Mesothelial cell of epicardium (in vitro differentiated cells): ENCODE data around the gene LMO4. TPM values are rescaled to one million over a fixed set of nuclear protein-coding genes. Genes with fewer than 3 reads are reported as not detected.

Source experiments
- DNase-seq, 2 experiments: peaks; one replicate each; pipeline ENCODE4 v3.0.0; 2021; ENCODE audit warnings: low spot score in 2 of 2; ENCODE audit not compliant: unreplicated experiment in 2 of 2
- H3K27ac Mint-ChIP-seq: 2 replicates; pipeline ENCODE4 v1.8.0; 2021; ENCODE audit warnings: mixed read lengths
- H3K27me3 Mint-ChIP-seq: 2 replicates; pipeline ENCODE4 v1.8.0; 2021; ENCODE audit warnings: low read depth, mixed read lengths
- H3K36me3 Mint-ChIP-seq: 2 replicates; pipeline ENCODE4 v1.8.0; 2021; ENCODE audit warnings: mixed read lengths
- H3K4me1 Mint-ChIP-seq: 2 replicates; pipeline ENCODE4 v1.8.0; 2021; ENCODE audit warnings: mixed read lengths
- H3K4me3 Mint-ChIP-seq: 2 replicates; pipeline ENCODE4 v1.8.0; 2021; ENCODE audit warnings: mild to moderate bottlenecking, moderate library complexity, mixed read lengths
- H3K9me3 Mint-ChIP-seq: 2 replicates; pipeline ENCODE4 v1.8.0; 2021; ENCODE audit warnings: mixed read lengths
- total RNA-seq: library from RNA; stranded (reverse); gene quantifications from 3 replicates; pipeline ENCODE4 v1.2.1, GENCODE V29; 2021
- TF ChIP-seq, protein P1 (sequence below): fragments of 200-600 bp; sonication (generic); IDR thresholded peaks from one replicate; pipeline ENCODE4 v1.5.0; 2021; ENCODE audit warnings: antibody characterized with exemption; ENCODE audit not compliant: unreplicated experiment

The LMO4 gene
- total RNA-seq, 1 donor from 2014 or later = 93.0 TPM

DNA sequence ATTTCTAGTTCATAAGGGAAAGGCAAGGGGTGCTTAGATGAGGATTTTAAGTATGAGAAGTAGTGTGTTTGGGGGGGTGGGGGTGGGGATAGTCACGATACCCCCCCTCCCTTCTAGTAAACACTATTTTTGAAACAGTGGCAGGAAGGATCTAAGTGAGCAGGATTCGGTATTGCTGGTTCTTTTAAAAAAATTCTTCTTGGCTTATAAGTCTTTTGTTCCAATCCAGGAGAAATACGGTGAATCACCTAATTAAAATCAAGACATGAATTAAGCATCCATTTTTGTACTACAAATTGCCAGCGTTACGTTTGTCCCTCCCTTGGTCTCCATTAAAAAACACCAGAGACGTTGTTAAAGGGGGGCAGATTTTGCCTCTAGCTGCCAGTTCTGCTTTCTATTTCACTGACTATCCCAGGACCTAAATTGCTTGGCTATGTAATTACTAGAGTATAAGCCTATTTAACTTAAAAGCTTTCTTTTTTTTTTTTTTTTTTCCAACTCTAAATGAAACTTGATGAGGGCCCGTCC is 911 bp downstream of the LMO4 start:
- H3K36me3 Mint-ChIP-seq = peaks cover 11% of the 10 kb centered on the region
- H3K4me1 Mint-ChIP-seq = peaks cover 48% of the 10 kb centered on the region
- no peaks in the 10 kb centered on the region for H3K27me3 Mint-ChIP-seq
- TF ChIP-seq, protein P1, sequence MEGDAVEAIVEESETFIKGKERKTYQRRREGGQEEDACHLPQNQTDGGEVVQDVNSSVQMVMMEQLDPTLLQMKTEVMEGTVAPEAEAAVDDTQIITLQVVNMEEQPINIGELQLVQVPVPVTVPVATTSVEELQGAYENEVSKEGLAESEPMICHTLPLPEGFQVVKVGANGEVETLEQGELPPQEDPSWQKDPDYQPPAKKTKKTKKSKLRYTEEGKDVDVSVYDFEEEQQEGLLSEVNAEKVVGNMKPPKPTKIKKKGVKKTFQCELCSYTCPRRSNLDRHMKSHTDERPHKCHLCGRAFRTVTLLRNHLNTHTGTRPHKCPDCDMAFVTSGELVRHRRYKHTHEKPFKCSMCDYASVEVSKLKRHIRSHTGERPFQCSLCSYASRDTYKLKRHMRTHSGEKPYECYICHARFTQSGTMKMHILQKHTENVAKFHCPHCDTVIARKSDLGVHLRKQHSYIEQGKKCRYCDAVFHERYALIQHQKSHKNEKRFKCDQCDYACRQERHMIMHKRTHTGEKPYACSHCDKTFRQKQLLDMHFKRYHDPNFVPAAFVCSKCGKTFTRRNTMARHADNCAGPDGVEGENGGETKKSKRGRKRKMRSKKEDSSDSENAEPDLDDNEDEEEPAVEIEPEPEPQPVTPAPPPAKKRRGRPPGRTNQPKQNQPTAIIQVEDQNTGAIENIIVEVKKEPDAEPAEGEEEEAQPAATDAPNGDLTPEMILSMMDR = no peak
- peak overlapping the region; percentile 84 for H3K4me3 Mint-ChIP-seq
- peak overlapping the region; percentile 95 for H3K27ac Mint-ChIP-seq
- H3K9me3 Mint-ChIP-seq = no peaks in the 10 kb centered on the region
- DNase-seq = no peak

DNA sequence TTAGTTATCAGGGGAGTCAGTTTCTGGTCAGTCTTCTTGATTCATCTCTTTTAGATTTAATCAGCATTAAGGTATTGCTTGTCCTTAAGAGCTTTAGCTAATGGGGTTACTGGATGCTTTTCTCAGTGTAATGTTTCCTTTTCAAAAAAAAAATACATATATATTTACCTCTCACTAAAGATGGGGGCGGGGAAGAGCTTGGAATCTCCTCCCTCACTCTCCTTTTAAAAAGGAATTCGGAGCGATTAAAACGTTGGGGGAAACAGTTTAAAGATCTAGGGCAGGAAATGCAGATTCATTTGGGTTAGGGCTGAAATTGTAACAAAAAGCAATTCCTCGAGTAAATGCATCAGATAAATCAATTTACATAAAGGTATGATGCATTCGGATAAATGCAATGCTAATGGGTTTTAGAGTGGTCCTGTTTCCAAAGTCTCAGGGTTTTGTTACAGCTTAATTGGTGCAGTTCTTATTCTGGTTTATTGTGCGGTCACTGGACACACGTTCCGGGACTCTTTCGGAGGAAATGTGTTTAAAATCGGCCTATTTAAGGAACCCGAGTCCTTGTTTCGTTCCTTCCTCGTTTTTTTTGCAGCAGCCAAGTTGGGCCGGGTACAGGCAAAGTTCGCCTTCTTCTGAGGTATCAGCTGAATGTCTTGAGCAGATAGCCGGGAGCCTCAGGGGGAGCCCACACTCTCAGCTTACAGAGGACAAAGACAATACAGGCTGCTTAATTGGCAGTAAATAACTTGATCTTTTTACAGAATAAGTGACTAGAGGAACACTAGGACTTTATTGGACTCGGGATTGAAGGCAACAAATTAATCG is 1.6 kb downstream of the LMO4 start:
- Mint-ChIP-seq H3K4me1 (peaks cover 51% of the 10 kb centered on the region), H3K9me3 (no peaks in the 10 kb centered on the region), H3K27me3 (no peaks in the 10 kb centered on the region), H3K36me3 (peaks cover 11% of the 10 kb centered on the region), H3K4me3 (peak overlapping the region; percentile 84), H3K27ac (peak overlapping the region; percentile 95)
- TF ChIP-seq, protein P1 = no peak
- peak in 1 of 2 experiments; percentile 42 for DNase-seq

DNA sequence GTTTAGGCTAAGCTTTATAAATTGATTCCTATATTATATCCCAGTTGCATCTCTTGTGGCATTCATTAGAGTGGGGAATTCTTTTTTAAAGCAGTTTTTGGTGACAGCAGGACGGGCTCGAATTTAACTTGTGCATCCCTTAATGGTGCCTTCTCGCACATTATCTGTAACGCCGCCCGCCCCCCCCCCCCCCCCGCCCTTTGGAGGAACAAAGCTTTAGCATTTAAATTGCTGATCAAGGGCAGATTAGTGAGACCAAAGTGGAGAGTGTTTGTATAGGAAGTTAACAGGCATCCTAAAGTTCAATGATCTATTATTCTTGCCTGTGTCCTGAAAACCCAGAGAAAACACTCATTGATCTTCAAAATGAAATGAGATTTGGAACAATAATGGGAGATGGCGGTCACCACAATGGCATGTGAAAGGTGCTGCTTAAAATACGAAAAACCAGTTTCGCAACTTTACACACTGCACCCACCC is 2.2 kb downstream of the LMO4 start:
- TF ChIP-seq, protein P1 = no peak
- H3K4me1 Mint-ChIP-seq = peaks cover 54% of the 10 kb centered on the region

DNA sequence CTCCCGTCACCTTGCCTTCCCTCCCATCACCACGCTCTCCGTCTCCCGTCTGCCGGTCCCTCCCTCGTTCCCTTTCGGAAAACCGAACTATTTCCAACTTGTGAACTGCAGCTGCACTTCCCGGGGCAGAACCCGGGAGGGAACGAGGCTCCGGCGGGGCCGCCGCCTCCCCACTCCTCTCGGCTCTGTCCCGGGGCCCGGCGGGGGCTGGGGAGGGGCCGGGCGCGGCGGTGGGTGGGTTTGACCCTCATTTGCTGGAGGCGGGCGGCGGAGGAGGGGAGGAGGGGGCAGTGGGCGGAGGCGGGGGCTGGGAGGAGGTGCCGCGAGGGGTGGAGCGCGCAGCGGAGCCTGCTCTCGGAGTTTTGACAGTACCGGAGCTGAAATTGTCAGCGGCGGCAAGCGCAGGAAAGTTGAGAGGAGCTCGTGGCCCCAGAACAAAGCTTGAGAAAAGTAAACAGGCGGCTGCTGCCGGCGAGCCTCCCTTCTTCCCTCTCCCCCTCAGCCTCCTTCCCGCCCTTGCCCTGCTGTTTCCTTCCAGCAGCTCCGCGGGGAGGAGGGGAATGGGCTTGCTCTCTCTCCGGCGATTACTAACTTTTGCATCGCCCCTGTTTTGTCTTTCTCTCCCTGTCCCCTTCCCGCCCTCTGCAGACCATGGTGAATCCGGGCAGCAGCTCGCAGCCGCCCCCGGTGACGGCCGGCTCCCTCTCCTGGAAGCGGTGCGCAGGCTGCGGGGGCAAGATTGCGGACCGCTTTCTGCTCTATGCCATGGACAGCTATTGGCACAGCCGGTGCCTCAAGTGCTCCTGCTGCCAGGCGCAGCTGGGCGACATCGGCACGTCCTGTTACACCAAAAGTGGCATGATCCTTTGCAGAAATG is 2.9 kb downstream of the LMO4 start:
- TF ChIP-seq, protein P1 = no peak
- Mint-ChIP-seq H3K4me3 (peak overlapping the region; percentile 84), H3K36me3 (peaks cover 11% of the 10 kb centered on the region), H3K9me3 (no peaks in the 10 kb centered on the region), H3K4me1 (peaks cover 57% of the 10 kb centered on the region), H3K27ac (peak overlapping the region; percentile 95), H3K27me3 (no peaks in the 10 kb centered on the region)
- DNase-seq = peak; percentile 70 to 80

More for the DNA sequence above, 2.2 kb downstream of the LMO4 start:
- Mint-ChIP-seq H3K27me3 (no peaks in the 10 kb centered on the region), H3K9me3 (no peaks in the 10 kb centered on the region), H3K4me3 (peak overlapping the region; percentile 84), H3K36me3 (peaks cover 11% of the 10 kb centered on the region), H3K27ac (peak overlapping the region; percentile 95)
- DNase-seq = no peak

DNA sequence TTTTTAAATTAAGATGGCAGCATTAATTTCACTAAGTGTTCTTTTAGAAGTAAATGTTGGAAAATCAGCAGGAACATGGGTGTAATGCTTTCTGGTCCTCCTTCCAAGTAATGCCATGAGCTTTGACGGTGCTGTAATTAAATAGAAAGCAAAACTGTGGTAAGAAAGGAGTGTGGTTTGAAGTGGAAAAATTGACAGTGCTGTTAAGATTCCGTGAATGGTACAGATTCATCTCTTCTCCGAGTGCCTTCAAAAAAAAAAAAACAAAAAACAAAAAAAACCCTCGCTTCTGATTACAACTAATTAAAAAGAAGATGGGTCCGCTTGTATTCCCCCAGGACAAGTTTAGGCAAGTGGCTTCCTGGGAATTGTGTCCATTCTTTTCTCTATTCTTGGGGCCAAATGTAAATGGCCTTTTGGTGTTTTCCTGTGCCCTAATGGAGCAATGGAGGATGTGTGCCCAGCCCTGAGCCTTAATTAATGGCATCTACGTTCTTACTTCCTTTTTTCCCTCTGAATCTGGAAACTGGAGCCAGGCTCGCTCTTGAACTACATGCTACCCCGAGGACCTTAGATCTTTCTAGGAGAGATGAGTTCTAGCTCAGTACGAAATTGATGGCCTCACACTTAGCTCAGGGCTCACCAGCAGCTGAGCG is 5.1 kb downstream of the LMO4 start:
- Mint-ChIP-seq H3K4me1 (peaks cover 66% of the 10 kb centered on the region), H3K36me3 (peaks cover 11% of the 10 kb centered on the region), H3K4me3 (peak overlapping the region; percentile 84), H3K27ac (peak overlapping the region; percentile 50), H3K9me3 (no peaks in the 10 kb centered on the region), H3K27me3 (no peaks in the 10 kb centered on the region)
- DNase-seq = no peak
- TF ChIP-seq, protein P1 = no peak
